GM12865 (cell line): ENCODE results near the gene USP37.

Source experiments
- DNase-seq: peaks from one replicate; pipeline ENCODE4 v3.0.0; 2010; ENCODE audit warnings: low read depth
- H3K4me3 ChIP-seq: 2 replicates; pipeline ENCODE4 v1.5.1; 2011; ENCODE audit warnings: mild to moderate bottlenecking, low read depth, low read length, control low read depth
- CTCF ChIP-seq: IDR thresholded peaks from 2 replicates; pipeline ENCODE4 v1.5.1; 2011; ENCODE audit warnings: low read length, control low read depth, low read depth, inconsistent platforms; ENCODE audit not compliant: insufficient read depth; ENCODE audit errors: missing control alignments

Gene USP37

GRCh38 chr2:218569661-218570500 is 1.7 kb upstream of the USP37 start:
- no peak for TF ChIP-seq CTCF
- DNase-seq: peak; percentile 17
- peak overlapping the region; percentile 97 for H3K4me3 ChIP-seq

GRCh38 chr2:218569038-218569431 is 884 bp upstream of the USP37 start:
- peak overlapping the region; percentile 97 for H3K4me3 ChIP-seq
- no peak for TF ChIP-seq CTCF
- DNase-seq: peak; percentile 83

GRCh38 chr2:218567797-218568189 is 358 bp downstream of the USP37 start:
- DNase-seq: no peak
- no peak for TF ChIP-seq CTCF
- peak overlapping the region; percentile 75 for H3K4me3 ChIP-seq

- TF ChIP-seq CTCF: no peak
- no peak overlapping the region for H3K4me3 ChIP-seq
- no peak for DNase-seq
Observed at GRCh38 chr2:218566296-218566695, 1.9 kb downstream of the USP37 start.

- TF ChIP-seq CTCF: no peak
- H3K4me3 ChIP-seq: no peak overlapping the region
- no peak for DNase-seq
Observed at GRCh38 chr2:218564056-218564455, 4.1 kb downstream of the USP37 start.

- no peak for DNase-seq
- no peak for TF ChIP-seq CTCF
- H3K4me3 ChIP-seq: no peak overlapping the region
Observed at GRCh38 chr2:218558986-218559385, 9.2 kb downstream of the USP37 start.

GRCh38 chr2:218557941-218558340 is 10.2 kb downstream of the USP37 start:
- no peak for DNase-seq
- TF ChIP-seq CTCF: no peak
- no peak overlapping the region for H3K4me3 ChIP-seq
